Femur (tissue), 1 donor: ENCODE results near the gene SETBP1.

Source experiments
- DNase-seq: peaks from one replicate; pipeline ENCODE4 v3.0.0-alpha.2; 2017

Gene SETBP1

DNA sequence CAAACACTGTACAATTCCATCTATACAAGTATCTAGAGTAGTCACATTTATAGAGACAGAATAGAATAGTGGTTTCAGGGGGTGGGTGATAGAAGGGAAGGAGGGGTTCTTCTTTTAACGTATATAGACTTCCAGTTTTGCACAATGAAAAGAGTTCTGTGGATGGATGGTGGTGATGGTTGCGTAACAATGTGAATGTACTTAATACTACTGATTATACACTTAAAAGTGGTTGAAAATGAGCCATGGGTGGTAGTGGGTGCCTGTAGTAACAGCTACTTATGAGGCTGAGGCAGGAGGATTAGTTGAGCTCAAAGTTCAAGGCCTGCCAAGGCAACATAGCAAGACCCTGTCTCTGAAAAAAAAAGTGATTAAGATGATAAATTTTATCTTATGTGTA is 85.8 kb downstream of the SETBP1 start:
- DNase-seq = no peak

DNA sequence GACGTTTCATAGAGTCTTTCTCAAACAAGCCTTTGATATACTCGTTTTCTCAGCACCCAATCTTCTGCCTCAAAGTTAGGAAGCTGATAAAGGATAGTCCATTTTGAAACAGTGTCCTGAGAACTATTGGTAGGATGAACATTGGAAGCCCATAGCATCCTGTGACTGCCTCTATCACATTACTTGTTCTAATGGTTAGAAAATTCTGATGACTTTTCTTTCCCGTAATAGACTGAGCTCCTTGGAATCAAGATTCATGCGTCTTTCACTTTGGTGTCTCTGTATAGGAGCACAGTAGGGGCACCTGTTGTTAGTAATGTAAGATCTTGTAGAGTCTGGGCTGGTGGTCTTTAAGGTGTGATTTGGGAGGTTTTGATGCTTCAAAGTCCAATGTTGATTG is 87.1 kb downstream of the SETBP1 start:
- DNase-seq = no peak

DNA sequence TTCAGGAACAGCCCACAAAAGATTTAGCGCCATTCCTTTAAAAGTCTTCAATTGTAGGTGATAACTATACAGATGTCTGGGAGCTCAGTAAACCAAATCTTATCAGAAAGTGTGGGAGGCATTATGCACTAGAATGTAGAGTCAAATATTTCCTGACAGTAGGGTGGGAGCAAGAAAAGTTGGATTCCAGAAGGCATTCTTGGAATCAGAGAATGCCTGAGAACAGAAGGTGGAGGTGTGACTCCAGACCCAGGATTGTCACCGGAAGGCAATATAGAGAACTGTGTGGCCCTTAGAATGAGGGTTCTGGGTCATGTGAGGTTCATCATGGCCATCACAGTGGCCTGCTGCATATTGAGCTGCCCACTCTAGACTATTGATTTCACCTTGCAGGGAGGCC is 90.0 kb downstream of the SETBP1 start:
- no peak for DNase-seq

DNA sequence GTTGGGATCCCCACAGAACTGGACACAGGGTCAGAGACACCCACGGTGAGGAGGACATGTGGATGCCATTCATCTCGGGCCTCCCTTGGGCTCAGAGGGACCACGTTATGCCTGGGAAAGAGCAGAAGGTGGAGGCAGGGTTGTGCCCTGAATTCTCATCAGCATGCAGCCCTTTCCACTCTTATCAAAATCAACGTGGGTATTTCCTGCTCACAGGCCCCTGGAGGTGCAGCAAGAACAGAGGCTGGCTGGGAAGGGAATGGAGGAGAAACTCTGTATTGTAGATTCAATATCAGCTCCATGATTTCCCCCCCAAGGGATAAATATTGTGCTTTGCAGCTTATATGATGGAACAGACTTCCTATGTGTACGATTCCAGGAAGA is 90.9 kb downstream of the SETBP1 start:
- DNase-seq = no peak

DNA sequence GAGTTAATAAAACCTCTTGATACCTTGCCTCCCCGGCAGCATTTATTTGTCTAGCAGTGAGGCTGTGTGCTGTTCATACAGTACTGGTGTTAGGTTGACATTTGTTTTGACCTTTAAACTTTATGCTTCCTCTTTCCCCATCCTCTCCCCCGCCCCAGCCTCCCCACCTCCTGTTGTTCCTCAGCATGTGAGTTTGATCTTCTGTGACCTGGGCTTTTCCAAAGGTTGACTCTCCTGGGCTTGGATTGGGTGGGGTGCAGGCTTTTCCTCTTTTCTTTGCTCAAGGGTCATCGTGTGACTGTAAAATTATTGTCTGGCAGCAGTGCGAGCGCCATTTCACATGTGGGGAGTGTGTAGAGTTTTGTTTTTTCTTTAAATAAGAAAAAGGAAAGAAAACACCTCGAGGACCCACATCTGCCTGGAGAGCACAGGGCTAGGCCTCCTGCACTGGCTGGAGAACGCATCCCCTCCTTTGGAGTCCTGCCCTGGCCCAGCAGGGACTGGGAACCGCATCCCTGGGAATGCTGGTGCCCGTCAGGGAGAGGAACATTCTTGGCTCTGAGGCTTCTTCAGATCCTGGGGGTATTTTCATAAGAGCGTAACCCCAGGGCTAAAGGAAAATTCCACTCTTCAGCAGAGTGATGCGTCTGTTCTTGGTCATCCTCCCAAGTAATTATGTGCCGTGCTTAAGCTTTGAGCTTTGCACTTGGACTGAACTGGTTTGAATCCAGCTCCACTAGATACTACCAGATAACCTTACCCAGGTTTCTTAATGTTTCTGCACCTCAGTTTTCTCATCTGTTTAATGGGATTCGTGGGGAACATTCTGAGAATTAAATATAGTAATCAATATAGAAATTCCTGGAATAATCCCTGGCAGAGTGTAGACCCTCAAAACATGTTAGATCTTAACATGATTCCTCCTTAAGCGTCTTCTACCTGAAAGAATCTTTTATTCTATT is 91.5 kb downstream of the SETBP1 start:
- no peak for DNase-seq

DNA sequence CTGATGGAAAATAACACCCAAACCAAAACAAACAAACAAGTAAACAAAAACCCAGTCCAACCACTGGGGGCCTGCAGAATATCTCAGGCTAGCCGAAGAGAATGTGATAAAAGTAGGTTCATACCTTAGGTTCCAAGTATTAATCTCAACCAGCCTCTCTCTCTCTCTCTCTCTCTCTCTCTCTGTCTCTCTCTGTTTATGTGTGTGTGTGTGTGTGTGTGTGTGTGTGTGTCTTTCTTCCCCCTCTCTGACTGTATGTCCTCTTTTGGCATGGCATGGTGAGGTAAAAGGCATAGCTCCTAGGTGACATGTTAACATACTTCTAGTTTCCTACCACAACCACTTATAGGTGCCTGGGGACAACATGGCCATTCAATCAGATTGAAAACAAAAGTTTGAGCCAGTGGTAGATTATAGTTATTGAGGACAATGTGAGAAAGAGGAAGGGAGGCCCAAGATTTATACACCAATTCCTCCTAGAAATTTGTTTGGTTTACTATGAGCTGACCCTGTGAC is 93.0 kb downstream of the SETBP1 start:
- DNase-seq = no peak

DNA sequence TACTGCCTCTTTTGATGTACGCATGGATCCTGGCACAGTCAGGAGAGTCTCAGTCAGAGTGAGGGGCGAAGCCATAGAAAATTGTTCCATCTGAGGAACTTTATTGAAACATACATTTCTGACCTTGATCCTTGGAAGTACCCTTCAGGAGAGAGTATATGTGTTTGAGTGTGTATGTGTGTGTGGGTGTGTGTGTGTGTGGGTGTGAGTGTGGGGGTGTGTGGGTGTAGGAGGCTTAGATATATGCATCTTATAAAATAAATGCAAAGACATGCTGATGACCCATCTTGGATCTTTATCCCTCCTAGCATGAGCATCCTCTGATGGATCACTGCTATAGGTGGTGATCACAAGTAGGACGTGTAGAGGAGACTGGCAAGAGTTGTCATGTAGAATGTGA is 93.5 kb downstream of the SETBP1 start:
- no peak for DNase-seq

DNA sequence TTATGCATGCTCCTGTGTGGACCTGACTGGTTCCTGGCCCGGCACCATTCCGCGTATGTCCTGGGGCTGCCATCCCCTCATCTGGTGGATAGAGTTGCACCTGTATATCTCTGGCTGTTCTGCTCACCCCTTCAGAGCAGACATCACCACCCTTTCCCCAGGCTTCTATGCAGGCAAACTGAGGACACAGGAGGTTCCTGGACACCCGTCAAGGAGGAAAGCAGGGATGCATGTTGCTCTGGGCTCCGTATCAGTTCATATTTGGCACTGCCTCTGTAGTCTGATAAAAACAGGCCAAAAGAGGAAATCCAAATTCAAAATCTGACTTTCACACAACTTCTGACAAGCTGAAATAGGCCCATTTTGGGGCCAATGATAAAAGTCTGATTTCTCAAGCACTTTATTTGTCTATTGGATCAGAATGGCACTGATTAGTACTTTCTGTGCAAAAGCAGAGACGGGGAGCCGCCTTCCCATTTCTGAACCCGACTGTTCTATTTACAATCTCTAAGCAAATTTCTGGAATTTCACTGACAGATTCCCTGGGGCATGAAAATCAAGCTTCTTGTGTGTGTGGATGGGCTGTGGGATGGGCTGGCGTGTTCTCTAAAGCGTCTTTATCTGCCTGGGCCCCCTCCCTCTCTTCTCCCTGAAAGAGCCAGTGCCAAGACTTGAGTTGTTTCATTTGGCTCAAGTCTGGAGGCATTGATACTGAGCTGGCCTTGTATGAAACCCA is 96.9 kb downstream of the SETBP1 start:
- DNase-seq = no peak

DNA sequence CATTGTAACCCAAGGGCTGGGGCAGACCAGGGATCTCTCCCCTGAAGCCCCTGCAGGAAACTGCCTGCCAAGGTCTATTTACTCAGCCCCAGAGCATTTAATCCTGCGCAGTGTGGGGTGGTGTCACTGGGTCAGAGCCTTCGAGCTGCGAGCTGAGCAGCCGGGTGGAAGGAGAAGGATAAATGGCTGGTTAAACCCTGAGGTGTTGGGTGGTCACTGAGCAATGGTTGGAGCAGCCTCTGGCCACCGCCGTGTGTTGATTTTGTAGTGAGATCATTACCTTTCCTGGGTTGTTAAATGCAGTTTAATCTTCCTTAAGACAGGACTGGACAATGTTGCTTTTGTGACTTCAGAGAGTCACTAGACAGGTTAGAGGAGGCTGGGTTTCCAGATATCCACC is 98.1 kb downstream of the SETBP1 start:
- no peak for DNase-seq

DNA sequence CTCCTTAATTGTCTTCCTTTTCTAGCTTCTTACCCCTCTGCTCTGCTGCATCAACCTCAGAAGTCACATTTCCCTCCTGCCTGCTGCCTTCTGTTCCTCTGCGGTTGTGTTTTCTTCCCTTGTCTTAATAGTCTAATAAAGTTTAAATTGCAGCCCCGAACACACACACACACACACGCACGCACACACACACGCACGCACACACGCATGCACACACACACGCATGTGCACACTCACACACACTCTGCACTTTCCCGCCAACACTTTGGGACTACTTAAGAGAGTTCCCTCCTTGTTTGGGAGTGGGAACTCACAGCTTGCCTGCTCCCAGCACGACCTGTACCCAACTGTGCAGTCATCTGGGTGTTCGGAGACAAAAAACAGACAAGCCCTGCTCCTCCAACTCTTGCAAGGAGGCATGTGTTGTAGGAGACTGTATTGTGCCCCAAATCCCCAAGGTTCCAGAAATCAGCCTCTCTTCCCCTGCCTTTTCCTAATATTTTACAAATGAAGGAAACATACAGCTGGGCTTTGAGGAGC is 99.1 kb downstream of the SETBP1 start:
- DNase-seq = no peak

DNA sequence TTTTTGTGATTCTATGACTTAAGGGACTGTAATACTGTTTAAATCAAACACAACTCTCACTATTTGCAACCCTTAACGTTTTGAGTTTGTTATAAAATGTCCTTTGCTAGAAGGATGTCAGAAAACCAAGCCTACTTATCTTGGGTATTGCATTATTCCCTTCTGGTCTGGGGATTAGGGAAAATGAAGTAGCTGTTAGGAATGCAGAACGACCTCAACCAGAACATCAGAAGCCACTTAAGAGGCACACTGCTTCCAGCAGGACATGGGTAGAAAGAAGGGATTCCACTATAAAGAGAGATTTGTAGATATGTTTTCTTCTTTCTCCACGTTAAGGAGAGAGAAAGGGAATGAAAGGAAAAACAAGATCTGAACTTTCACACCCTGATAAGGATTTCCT is 101.2 kb downstream of the SETBP1 start:
- DNase-seq = no peak

DNA sequence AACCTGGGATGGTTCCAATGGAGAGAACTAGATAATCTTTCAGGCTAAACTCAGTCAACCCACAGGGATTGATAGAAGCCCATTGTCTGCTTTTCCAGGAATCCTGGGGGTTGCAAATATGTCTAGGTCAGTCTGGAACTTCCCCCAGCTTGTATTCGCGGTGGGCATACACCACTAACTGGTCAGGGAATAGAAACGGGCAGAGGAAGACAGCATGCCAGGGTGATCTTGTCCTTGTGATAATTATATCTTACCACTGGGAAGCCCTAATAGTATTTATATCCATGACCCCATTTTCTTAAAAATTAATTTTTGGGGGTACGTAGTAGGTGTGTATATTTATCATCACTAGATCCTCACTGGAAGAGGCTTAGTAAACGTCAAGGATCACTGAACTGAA is 101.9 kb downstream of the SETBP1 start:
- DNase-seq = no peak

DNA sequence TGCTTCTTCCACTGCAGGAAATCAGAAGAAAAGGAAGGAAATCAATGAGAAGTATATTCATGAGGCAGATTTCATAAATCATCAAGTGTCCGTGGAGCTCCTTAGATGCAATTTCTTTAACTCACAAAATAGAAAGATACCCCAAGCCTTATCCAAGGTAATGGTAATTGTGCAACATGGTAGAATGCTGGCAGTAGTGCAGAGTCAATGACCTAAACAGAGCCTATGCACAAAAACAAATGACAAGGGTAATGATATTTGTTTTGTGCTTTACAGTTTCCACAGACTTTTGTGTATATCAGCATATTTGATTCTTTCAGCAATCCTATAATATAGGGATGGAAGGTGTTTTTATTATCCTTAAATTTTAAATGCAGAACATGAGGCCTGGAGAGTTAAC is 102.7 kb downstream of the SETBP1 start:
- DNase-seq = no peak

DNA sequence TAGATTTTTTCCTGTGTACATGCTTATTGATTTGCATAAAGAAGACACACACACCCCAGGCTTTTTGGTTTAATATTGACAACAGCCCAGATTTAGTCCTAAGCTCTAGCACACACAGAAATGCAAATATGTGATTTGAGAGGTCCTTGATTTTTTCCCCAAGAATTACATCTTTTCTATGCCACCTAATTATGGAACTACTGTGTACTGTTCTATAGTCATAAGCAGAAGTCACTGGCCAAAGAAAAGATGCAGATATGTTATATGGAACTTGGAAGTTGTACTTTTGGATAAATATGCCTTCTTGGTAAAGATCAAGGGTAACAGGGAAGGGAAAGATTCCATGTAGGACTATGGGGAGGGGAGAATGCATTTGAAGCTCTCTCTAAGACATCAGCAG is 105.6 kb downstream of the SETBP1 start:
- DNase-seq = no peak

DNA sequence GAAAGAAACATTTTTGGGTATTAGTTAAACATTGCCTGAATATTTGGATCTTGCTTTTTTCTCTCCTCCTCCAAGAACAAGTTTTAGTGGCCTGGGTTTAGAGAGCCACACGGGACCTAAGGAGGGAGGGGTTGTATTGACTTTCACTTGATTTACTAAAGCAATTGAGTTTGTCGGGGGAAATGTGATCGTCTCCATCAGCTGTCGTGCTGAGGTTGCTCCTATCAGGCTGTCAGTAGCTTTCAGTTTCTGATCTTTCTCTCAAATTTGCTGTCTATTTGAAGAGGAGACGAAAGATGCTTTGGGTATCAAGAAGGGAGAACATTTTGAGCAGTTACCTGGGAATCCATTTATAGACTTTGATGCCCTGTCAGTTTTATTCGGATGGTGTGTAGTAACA is 106.0 kb downstream of the SETBP1 start:
- no peak for DNase-seq

DNA sequence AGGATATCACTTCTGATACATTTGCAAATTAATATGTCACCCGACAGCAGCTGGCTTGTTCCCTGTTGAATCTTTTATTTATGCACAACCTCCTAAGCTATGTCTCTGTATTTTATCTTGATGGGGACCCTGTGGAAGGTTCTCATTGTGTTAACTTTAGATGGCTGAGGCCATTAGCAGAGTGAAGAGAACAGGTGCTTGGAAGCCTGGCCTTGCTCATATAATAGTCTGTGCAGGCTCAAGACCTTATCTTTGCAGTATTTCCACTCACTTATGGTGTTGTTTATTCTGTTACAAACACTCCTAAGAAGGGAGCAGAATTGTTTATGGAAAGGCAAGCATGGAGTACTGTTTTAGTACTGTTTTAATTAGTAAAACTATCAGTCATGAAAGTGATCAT is 107.6 kb downstream of the SETBP1 start:
- DNase-seq = no peak

DNA sequence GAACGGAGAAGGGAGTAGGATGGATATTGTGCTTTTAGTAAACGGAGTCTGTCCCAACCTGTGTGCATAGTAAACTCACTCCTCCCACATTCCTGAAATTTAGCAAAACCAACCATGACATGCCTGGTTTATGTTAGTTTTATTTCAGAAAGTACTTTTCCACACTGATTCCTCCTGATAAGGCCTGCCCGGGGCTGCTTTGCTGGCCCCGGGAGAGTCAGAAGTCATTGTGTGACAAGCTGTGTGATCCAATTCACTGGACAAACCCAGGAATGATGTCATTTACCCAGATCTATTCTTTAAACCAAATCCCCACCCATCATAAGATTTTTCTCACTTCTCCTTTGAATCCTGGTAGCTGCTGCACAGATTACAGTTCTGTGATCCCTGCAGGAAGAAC is 109.0 kb downstream of the SETBP1 start:
- no peak for DNase-seq

DNA sequence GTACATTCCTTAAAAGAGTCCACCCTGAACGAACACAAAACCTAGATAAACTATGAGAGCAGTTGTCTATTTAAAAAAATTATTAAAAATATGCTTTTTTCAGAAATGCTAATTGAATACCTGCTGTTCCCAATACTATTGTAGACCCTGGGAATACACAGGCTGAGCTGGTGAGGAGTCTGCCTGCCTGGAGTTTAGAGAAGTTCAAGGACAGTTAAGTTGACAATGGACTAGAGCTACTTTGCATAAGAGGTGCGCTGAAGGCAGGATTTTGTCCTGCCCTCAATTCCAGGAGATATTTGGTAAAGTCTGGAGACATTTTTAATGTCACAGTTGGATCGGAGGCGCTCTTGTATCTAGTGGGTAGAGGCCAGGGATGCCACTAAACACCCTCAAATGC is 110.2 kb downstream of the SETBP1 start:
- no peak for DNase-seq

DNA sequence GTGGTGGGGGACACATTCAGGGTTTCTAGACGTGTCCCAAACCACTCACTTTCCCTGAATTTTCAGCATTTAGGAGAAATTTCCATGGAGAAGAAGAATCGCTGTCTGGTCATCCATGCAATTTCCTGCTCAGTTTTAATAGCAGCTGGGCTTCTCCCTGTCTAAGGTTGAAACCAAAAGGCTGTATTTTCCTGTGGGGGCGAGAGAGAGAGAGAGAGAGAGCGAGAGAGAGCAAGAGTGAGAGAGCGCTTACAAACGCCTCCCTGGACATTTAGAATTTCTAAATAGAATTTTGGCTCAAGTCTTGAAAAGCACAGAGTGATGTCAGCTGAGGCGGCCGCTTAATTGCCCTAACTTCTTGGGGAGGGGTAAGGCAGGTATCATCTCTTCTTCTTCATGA is 110.8 kb downstream of the SETBP1 start:
- peak; percentile 55 for DNase-seq

DNA sequence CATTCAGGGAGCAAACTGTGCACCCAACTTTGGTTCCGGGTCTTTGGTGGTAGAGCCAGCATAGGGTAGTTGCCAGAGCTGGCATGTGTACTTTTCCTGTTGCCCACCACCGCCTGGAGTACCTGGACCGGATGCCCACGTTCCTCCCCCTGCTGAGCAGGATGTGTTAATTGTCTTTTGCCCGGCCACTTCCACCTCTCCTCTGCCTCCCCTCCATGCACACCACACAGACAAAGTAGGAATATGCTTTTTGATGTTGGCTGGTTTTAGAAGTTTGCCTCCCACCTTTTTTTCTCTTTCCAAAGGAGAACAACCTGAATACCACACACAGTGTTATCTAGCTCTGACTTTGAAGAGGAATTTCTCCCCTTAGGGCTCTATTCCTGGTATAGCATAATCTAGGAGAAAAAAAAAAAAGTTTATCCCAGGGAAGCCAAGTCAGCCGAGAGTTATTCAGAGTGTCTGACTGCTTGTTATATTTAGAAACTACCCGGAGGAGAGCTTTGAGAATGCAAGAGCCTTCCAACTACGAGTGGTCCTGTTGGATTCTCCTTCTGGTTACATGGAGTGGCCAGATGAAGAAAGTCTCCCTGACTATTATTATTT is 111.9 kb downstream of the SETBP1 start:
- no peak for DNase-seq

DNA sequence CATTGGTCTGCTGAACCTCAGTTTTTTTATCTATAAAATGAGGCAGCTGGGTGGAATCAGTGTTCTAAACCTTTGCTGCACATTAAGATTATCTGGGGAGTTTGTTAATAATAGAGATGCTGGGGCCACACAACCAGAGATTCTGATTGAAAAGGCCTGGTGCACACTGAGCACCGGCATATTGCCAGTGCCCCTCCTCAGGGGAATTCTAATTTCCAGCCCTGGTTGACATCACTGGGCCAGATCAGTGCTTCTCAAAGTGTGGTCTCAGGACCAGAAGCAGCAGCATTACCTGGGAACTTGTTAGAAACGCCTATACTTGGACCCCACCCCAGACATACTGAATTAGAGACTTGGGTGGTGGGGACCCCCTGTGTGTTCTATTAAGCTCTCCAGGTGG is 112.5 kb downstream of the SETBP1 start:
- DNase-seq = no peak

DNA sequence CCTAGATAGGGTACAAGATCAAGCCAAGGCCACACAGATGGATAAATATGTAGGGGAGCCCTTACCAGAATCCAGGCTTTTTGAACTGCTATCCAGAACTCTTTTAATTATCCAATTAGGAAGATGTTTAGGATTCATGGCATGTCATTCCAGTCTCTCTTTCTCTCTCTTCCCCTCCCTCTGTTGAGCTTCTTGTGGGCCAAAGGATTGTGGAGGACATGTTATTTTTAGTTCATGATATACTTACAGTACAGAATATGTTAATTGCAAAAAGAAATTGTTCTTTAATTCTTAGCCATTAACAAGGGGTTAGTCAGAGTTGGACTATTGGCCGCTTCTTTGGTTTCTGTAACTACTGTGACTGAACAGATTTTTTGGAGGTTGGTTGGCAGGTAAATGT is 113.0 kb downstream of the SETBP1 start:
- DNase-seq = no peak

DNA sequence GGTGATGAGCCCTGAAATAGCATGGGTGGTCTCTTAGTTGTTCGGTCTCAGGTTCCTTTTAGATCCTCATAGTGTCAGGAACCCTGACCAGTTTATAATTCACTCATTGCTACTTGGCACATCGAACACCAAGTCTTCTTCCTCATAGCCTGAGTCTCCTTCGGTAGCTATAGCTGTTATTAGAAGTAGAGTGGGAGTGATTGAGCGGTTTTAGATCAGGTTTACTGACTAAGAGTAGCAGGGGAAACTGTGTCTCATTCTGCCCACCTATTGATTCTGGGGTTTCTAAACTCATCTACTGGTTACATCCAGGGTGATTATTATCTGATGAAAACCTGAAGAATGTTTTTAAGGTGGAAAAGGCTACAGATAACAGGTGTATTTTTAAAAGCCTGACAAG is 114.6 kb downstream of the SETBP1 start:
- DNase-seq = no peak
